ENCODE data around the gene RELT.

The RELT gene

DNA sequence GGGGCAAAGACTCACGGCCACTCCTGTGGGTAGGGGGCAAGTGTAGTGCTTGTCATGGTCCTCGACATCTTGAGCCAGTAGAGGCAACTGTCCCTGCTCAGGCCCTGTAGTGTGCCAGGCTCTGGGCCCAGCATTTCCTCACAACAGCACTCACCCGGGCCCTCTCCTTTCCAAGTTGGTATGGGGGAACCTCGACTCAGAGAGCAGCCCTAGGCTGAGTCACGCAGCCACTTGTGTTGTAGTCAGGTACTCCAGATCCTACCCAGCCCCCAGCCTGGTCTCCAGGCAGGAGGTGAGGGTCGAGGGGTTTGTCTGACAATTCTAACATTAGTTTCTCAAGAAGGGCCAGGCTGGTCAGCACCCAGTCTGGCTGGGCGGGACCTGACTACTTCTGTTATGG is 4.1 kb downstream of the RELT start:
- H3K27me3 ChIP-seq (replicated peaks; ENCODE audit: control insufficient read depth, insufficient read depth, low read length): no peaks in the 10 kb centered on the region
- TF ChIP-seq, protein P1, sequence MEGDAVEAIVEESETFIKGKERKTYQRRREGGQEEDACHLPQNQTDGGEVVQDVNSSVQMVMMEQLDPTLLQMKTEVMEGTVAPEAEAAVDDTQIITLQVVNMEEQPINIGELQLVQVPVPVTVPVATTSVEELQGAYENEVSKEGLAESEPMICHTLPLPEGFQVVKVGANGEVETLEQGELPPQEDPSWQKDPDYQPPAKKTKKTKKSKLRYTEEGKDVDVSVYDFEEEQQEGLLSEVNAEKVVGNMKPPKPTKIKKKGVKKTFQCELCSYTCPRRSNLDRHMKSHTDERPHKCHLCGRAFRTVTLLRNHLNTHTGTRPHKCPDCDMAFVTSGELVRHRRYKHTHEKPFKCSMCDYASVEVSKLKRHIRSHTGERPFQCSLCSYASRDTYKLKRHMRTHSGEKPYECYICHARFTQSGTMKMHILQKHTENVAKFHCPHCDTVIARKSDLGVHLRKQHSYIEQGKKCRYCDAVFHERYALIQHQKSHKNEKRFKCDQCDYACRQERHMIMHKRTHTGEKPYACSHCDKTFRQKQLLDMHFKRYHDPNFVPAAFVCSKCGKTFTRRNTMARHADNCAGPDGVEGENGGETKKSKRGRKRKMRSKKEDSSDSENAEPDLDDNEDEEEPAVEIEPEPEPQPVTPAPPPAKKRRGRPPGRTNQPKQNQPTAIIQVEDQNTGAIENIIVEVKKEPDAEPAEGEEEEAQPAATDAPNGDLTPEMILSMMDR (IDR thresholded peaks at IDR 0.05; ENCODE audit: insufficient read depth, low read length, poor library complexity, severe bottlenecking): no peak
- peaks cover 1% of the 10 kb centered on the region; the same call in 1 of the 2 replicates for H3K36me3 ChIP-seq (ENCODE audit: control insufficient read depth, insufficient read depth, low read length)
- no peak for DNase-seq (ENCODE audit: extremely low read depth, insufficient read length)
- H3K4me3 ChIP-seq (replicated peaks; ENCODE audit: low read depth, low read length): no peak overlapping the region

GRCh38 chr11:73380897-73381410 is 4.8 kb downstream of the RELT start:
- no peak overlapping the region; the same call in 1 of the 2 replicates for H3K4me3 ChIP-seq (replicated peaks; ENCODE audit: low read depth, low read length)
- DNase-seq (ENCODE audit: extremely low read depth, insufficient read length): no peak
- peaks cover 1% of the 10 kb centered on the region; the same call in 1 of the 2 replicates for H3K36me3 ChIP-seq (ENCODE audit: control insufficient read depth, insufficient read depth, low read length)
- no peaks in the 10 kb centered on the region for H3K27me3 ChIP-seq (replicated peaks; ENCODE audit: control insufficient read depth, insufficient read depth, low read length)
- TF ChIP-seq, protein P1 (IDR thresholded peaks at IDR 0.05; ENCODE audit: insufficient read depth, low read length, poor library complexity, severe bottlenecking): no peak

DNA sequence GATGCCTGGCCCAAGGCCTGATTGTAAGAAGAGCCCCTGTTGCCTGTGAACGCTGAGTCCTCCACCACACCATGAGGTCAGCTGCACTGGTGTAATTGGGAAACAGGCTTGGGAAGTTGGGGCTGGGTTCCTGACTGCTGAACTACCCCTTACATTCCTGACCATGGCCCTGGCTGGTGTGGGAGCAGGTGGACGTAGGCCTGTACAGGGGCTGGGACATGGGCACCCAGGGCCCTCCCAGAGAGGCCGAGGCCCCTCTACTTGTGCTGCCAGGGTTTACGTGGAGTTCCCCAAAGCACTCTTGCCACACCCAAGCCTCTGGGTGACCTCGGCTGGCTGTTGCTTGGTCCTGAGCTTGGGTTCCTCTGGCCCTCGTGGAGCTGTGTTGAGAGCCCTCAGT is 5.4 kb downstream of the RELT start:
- DNase-seq (ENCODE audit: extremely low read depth, insufficient read length): no peak
- H3K36me3 ChIP-seq (ENCODE audit: control insufficient read depth, insufficient read depth, low read length): peaks cover 1% of the 10 kb centered on the region; the same call in 1 of the 2 replicates
- H3K4me3 ChIP-seq (replicated peaks; ENCODE audit: low read depth, low read length): no peak overlapping the region; the same call in 1 of the 2 replicates
- H3K27me3 ChIP-seq (replicated peaks; ENCODE audit: control insufficient read depth, insufficient read depth, low read length): no peaks in the 10 kb centered on the region
- TF ChIP-seq, protein P1 (IDR thresholded peaks at IDR 0.05; ENCODE audit: insufficient read depth, low read length, poor library complexity, severe bottlenecking): no peak

DNA sequence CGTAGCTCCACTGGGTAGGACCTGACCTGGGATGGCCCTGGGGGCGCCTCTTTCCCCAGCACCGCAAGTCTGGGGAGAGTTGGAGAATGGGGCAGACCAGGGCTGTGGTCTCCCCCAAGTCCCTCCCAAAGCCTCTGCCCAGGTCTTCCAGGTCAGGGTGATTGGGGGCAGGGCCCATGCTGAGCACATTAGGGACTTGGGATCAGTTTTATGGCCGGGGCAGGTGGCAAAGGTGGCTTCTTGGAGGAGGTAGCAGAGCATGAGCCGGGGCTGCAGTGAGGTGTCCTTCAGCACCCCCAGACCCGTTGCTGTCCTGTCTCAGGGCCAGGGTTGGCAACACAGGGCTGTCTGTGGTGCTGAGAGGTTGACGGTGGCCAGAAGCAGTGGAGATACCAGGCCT is 6.0 kb downstream of the RELT start:
- DNase-seq (ENCODE audit: extremely low read depth, insufficient read length): no peak
- TF ChIP-seq, protein P1 (IDR thresholded peaks at IDR 0.05; ENCODE audit: insufficient read depth, low read length, poor library complexity, severe bottlenecking): no peak
- no peak overlapping the region; the same call in 1 of the 2 replicates for H3K4me3 ChIP-seq (replicated peaks; ENCODE audit: low read depth, low read length)
- peaks cover 1% of the 10 kb centered on the region for H3K36me3 ChIP-seq (ENCODE audit: control insufficient read depth, insufficient read depth, low read length)
- H3K27me3 ChIP-seq (replicated peaks; ENCODE audit: control insufficient read depth, insufficient read depth, low read length): no peaks in the 10 kb centered on the region

DNA sequence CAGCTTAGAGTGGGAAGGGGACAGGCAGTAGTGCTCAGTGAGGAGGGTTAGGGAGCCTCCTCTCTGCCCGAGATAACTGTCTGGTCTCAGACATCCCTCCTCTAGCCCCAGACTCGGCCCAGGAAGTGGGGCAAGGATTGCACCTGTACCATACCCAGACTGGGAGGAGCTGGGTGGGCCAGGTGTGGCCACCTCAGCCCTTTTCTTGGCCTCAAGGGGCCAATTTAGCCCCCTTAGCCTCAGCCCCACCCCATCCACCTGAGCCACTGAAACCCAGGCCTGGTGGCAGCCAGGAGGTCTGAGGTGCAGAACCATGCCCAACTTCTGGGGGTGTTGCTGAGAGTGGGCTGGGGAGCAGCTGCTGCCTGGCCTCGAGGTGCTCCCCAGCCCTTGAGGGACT is 6.5 kb downstream of the RELT start:
- peaks cover 1% of the 10 kb centered on the region for H3K36me3 ChIP-seq (ENCODE audit: control insufficient read depth, insufficient read depth, low read length)
- H3K27me3 ChIP-seq (replicated peaks; ENCODE audit: control insufficient read depth, insufficient read depth, low read length): no peaks in the 10 kb centered on the region
- DNase-seq (ENCODE audit: extremely low read depth, insufficient read length): no peak
- TF ChIP-seq, protein P1 (IDR thresholded peaks at IDR 0.05; ENCODE audit: insufficient read depth, low read length, poor library complexity, severe bottlenecking): no peak
- H3K4me3 ChIP-seq (replicated peaks; ENCODE audit: low read depth, low read length): peak overlapping the region; percentile 25; the same call in 1 of the 2 replicates

All from GM06990 (cell line).